Endometrial microvascular endothelial cells (primary cell): ENCODE data around the gene VEPH1. TPM values are rescaled to one million over a fixed set of nuclear protein-coding genes. Genes with fewer than 3 reads are reported as not detected.

Experiments
- in situ Hi-C: cut with HindIII; loops from 2 replicates; pipeline ENCODE4 v1.10.0; 2017; ENCODE audit warnings: low sequenced_read_pairs, low pct_unique_long_range_greater_than_20kb; ENCODE audit errors: inconsistent ontology term
- total RNA-seq: library from RNA; depleted of rRNA; stranded (reverse); fragments of >200 nt; gene quantifications from one replicate; pipeline ENCODE4 v1.2.3, GENCODE V29; 2015; ENCODE audit errors: inconsistent ontology term

Gene VEPH1
- total RNA-seq, 1 donor from 2014 or later, result 204 TPM

GRCh38 chr3:157527131-157527881 is 24.1 kb upstream of the VEPH1 start:
- in situ Hi-C loops, result no loop called here

- in situ Hi-C loops, result no loop called here
These were observed 22.8 kb upstream of the VEPH1 start for GRCh38 chr3:157526036-157526435.

GRCh38 chr3:157523814-157524213 is 20.6 kb upstream of the VEPH1 start:
- in situ Hi-C loops, result no loop called here

- in situ Hi-C loops, result no loop called here
These were observed 19.4 kb upstream of the VEPH1 start for GRCh38 chr3:157522648-157523047.

- in situ Hi-C loops, result no loop called here
These were observed 17.4 kb upstream of the VEPH1 start for GRCh38 chr3:157520485-157521150.

- in situ Hi-C loops, result no loop called here
These were observed 15.7 kb upstream of the VEPH1 start for GRCh38 chr3:157518881-157519280.

- in situ Hi-C loops, result no loop called here
These were observed 13.7 kb upstream of the VEPH1 start for GRCh38 chr3:157516928-157517327.

- in situ Hi-C loops, result no loop called here
These were observed 12.2 kb upstream of the VEPH1 start for GRCh38 chr3:157515398-157515797.

GRCh38 chr3:157514371-157514895 is 11.2 kb upstream of the VEPH1 start:
- in situ Hi-C loops, result no loop called here

GRCh38 chr3:157513585-157513984 is 10.4 kb upstream of the VEPH1 start:
- in situ Hi-C loops, result no loop called here

GRCh38 chr3:157512534-157512933 is 9.3 kb upstream of the VEPH1 start:
- in situ Hi-C loops, result no loop called here

GRCh38 chr3:157508461-157508860 is 5.2 kb upstream of the VEPH1 start:
- in situ Hi-C loops, result no loop called here

- in situ Hi-C loops, result no loop called here
These were observed 1.4 kb downstream of the VEPH1 start for GRCh38 chr3:157501863-157502262.

GRCh38 chr3:157500232-157500631 is 3.0 kb downstream of the VEPH1 start:
- in situ Hi-C loops, result no loop called here

GRCh38 chr3:157499342-157499963 is 3.8 kb downstream of the VEPH1 start:
- in situ Hi-C loops, result loop anchor here (10.0 to 25.0 kb wide), 2 partner anchors 65 to 287 kb away; partner anchors contain the start of gene PTX3

GRCh38 chr3:157498371-157498770 is 4.8 kb downstream of the VEPH1 start:
- in situ Hi-C loops, result loop anchor here (10.0 to 25.0 kb wide), 2 partner anchors 64 to 286 kb away; partner anchors contain the start of gene PTX3

GRCh38 chr3:157495846-157496245 is 7.4 kb downstream of the VEPH1 start:
- in situ Hi-C loops, result loop anchor here (10.0 to 25.0 kb wide), 2 partner anchors 61 to 284 kb away; partner anchors contain the start of gene PTX3

GRCh38 chr3:157494581-157495281 is 8.5 kb downstream of the VEPH1 start:
- in situ Hi-C loops, result loop anchor here (10.0 to 25.0 kb wide), 2 partner anchors 60 to 282 kb away; partner anchors contain the start of gene PTX3
